Smooth muscle cell of the brain vasculature (primary cell): ENCODE measurements around the gene MESD.

Experiments used
- DNase-seq: peaks from one replicate; pipeline ENCODE4 v3.0.0-alpha.2; 2012; ENCODE audit warnings: low read depth, low spot score

MESD gene

DNA sequence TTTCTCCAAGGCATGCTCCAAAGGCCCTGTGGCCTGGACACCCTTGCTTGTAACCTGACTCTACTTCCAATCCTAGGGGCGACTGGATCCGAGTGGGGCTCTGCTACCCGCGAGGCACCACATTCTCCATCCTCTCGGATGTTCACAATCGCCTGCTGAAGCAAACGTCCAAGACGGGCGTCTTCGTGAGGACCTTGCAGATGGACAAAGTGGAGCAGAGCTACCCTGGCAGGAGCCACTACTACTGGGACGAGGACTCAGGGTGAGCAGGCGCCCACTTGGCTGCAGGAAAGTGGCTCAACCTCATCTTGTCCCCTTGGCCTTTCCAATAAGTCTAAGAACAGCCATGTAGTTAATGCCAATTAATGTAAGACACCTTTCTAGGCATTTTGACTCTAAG, 51.9 kb downstream of the MESD start:
- DNase-seq: no peak

- DNase-seq: no peak
These were observed 53.1 kb downstream of the MESD start for GRCh38 chr15:80936288-80937078.

DNA sequence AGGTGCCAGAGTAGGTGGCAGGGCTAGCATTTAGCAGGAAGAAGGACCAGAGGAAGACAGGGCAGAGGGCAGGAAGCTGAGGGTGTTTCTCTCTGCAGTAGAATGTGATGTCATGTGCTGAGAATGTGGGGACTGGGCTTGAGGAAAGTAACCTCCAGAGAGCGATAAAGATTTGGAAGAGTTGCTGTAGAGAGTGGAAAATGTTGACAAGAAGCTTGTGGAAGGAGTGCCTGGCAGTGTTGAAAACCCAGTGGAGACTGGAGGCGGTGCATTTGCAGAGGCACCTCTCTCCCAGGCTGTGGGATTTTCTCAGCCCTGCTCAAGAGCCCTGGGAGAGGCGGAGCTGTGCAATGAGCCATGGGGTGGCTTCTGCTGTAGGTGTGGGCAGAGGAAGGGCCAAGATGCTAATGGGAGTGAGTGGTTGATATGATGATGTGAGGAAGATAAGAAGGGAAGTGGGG, 54.8 kb downstream of the MESD start:
- DNase-seq: no peak

DNA sequence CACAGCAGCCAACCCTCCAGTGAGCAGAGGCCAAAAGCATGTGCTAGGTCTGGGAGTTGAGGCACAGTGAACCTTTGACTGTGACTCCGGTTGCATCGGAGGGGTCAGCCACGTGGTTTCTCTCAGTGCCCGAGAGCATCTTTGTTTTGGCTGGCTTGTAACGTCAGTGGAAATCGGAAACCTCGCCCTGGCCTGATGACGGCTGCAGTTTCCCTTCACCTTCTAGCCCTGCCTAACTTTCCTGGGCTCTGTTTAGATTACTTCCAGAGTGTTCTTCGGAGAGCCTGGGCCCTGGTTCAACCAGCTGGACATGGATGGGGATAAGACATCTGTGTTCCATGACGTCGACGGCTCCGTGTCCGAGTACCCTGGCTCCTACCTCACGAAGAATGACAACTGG, 56.6 kb downstream of the MESD start:
- DNase-seq: peak; percentile 17

GRCh38 chr15:80932513-80932815, 57.2 kb downstream of the MESD start:
- DNase-seq: no peak

DNA sequence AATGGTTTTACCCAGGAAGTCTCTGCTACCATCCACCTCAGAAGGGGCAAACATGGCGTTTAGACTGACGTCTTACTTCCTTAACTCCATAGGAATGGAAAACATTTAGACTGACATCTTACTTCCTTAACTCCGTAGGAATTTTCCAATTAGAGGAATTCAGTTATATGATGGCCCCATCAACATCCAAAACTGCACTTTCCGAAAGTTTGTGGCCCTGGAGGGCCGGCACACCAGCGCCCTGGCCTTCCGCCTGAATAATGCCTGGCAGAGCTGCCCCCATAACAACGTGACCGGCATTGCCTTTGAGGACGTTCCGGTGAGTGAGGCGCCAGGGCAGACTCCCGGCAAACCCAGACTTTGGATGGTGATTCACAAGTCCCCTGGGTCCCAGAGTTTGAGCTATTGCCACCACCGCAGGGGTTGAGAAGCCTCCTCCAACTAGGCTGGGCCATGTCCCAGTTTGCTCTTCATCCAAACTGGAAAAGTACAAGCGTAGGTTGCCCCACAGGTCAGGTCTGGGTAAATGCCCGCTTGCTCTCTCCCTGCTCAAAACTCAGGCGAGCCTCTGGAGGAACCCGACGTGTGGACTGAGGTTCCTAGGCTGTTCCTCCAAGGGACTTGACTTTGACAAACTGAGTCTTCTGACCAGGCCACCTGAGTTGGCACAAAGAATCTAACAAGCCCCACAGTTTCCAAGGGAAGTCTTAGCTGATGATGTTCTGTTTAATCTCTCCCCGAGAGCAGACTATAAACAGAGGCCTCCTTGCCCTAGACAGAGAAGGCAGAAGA, 57.7 kb downstream of the MESD start:
- no peak for DNase-seq

DNA sequence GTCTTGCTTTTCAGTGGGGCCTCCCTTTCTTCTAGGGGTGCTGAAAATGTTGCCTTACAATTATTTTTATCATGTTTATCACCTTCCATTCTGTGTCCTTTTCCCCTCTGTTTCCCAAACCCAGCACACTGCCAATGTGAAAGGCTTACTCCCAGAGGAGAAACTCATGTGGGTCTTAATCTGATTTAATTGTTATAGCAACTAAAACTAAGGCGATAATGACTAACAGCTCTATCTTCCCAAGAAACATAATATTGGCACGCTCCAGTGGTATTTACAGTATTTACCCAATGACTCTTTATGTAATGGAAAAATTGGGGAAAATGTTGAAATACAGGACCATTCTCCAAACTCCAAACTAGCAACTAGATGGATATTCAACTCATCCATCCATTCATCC, 58.4 kb downstream of the MESD start:
- no peak for DNase-seq

DNA sequence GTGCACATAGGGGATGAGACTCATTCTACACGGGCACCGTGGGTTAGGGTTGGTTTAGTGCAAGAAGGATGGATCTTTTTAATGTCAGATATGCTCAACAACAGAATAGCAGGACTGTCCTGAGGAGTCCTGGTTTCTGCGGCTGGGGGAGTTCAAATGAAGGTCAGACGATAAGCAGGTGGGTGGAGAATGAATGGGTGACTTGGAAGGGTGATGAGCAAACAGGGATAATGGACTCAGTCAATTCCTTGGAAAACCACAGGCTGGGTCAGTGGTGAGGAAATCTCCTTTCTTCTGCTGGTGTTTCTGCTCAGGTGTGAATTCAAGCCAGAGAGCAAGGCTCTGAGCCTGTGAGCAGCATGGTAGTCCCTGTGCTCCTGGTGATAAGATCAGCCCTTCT, 59.9 kb downstream of the MESD start:
- DNase-seq: no peak

GRCh38 chr15:80929225-80929624, 60.4 kb downstream of the MESD start:
- no peak for DNase-seq

DNA sequence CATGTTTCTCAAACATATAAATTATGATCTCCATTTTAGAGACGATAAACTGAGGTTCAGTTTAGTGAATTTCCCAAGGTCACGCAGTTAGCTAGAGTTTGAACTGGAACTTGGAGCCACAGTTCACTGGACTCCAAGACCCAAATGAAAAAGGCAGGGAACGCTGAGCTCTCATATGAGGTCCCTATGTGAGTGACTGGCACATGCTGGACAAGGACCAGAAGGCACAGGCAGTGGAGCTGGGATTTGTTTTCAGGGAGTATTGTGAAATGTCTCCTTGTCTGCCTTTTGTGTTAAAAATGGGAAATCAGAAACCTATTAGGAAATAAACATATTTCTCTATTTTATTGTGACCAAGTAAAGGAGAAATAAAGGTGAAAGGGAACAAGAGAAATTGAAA, 63.5 kb downstream of the MESD start:
- DNase-seq: no peak

DNA sequence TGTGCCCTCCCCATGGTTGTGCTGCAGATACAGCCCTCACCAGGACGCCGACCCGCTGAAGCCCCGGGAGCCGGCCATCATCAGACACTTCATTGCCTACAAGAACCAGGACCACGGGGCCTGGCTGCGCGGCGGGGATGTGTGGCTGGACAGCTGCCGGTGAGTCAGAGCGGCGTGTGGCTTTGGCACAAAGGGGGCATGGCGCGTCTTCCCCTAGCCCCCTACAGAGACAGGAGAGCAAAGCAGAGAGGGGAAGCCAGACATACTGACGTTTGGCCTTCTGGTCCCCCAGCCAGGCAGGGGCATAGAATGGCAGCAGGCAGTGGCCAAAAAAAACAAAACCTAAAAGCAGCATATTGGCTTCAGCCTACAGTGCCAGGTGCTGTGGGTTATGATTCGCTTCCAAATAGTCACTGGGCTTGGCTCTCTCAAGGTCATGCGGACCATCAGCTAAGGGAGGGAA, 64.0 kb downstream of the MESD start:
- no peak for DNase-seq

GRCh38 chr15:80924278-80924677, 65.3 kb downstream of the MESD start:
- DNase-seq: no peak

- DNase-seq: no peak
These were observed 66.0 kb downstream of the MESD start for GRCh38 chr15:80923668-80924067.

- no peak for DNase-seq
These were observed 67.7 kb downstream of the MESD start for GRCh38 chr15:80921736-80922410.

- DNase-seq: no peak
These were observed 69.3 kb downstream of the MESD start for GRCh38 chr15:80920271-80920699.

DNA sequence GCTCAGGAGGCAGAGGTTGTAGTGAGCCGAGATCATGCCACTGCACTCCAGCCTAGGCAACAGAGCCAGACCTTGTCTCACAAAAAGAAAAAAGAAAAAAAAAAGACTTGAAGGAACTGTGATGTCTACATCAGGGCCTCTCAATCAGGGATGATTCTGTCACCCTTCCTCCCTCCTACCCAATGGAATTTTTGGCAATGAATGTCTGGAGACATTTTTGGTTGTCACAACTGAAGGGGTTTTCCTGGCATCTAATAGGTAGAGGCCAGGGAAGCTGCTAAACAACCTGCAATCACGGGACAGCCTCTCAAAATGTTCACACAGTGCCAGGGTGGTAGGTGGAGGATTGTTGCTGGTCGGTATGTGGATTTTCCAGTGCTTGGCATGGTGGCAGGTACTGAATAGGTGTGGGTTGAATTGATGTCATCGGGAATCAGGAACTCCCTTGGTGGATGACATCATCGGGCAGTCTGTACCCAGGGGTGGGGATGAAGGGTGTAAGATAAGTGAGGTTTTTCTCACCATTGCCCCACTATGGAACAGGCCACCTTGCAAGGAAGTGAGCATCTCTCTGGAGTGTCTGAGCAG, 71.3 kb downstream of the MESD start:
- DNase-seq: no peak

DNA sequence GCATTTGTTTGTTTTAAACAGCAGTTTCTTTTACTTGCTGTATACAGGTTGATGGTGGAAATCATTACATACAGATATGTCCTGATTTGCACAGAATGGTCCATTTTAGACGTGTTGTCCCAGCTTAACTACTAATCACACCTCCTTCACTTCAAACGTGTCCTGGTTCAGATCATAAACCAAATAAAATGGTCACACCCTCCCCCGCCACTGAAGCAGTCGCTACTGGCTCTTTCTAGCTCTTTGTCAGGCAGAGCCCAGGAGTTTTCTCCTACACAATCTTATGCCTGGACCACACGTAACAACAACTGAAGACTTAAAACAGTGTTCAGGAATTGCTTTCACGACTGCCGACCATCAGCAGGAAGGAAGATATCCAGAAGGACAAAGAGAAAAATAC, 73.6 kb downstream of the MESD start:
- DNase-seq: no peak

DNA sequence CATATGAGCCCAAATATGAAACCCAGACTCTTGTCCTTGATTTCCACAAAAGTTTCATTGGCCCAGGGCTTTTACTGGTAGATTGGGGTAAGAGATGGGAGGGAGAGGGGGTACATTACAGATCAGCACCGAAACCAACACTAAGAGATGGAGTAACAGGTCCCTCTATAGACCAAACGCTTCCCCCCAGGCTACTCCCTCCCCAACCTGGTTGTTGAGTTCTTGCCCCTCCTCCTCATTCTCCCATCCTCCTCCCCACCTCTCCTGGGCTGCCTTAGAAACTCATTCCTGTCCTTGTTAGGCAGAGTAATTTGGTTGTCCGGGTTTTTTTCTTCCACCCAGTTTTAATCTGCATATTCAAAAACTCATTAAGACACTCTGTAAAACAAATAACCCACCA, 74.1 kb downstream of the MESD start:
- no peak for DNase-seq

DNA sequence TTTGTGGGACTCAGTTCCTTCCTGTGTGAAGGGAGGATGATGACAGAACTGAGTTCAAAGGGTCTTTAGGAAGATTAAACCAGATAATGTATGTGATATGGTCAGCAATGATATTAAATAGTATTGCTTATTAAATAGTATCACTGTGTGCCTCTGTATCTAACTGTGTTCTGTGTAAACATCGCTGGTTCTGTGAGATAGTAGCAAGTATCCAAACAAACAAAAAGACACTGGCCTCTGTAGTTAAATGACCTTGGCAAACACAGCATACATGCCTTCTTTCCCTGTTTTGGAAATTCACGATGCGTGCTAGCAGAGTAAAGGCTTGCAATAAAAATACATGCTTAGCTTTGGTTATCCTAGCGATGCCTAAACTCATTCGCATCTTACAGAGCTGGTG, 76.1 kb downstream of the MESD start:
- no peak for DNase-seq

DNA sequence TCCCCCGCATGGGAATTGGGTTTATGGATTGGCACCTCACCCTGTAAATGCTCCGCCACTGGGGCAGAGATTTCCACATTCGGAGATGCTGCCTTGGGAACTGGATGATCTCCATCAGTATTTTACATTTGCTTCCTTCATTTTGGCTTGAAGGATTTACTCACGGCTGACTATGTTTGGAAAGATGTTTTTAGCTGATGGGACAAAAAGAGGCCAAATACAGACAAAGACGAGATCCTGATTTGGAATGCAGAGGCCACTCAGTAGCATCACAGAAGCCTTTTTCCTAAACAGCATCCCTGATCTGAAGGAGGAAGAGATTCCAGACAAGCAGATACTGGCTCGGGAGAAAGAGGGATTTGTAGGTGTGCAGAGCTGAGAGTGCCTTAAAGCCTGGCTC, 76.9 kb downstream of the MESD start:
- DNase-seq: no peak

DNA sequence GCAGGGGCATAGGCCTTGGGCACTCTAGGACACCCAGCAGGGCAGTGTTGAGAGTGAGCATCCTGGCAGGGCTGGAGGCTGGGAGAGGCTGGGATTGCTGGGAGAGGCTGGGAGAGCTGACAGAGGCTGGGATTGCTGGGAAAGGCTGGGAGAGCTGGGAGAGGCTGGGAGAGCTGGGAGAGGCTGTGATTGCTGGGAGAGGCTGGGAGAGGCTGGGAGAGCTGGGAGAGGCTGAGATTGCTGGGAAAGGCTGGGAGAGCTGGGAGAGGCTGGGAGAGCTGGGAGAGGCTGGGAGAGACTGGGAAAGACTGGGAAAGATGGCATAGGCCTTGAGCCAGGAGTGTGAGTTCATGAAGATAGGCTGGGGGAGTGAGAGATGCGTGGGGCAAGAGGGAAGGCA, 77.8 kb downstream of the MESD start:
- no peak for DNase-seq

DNA sequence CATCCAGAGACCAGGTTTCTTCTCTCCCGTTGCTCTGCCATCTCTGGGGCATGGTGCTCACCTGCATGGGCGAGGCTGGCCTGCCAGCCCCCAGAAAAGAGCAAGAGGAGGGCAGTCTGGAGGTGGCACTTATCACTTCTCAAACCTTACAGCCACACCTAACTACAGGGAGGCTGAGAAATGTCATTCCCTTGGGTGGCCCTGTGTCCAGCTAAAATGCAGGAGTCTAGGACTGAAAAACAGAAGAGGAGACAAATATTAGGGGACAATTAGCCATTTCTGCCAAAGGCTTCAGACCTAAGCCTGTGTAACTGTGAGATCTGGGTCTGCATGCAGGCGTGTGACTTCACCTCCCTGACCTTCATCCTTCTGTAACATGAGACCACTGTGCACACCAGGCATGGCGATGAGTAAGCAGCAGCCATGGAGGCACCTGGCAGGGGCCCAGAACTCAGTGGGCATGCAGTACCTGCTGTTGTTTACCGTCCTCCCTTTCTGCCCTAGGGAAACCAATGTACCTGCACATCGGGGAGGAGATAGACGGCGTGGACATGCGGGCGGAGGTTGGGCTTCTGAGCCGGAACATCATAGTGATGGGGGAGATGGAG, 83.4 kb downstream of the MESD start:
- DNase-seq: peak; percentile 33
